ENCODE data around the gene KCND1.
"Not testable (repeated sequence)": the region's sequence is repeated elsewhere in the genome, so short reads cannot be mapped to it uniquely, and the experiment has no call there.

Gene KCND1

GRCh38 chrX:48997455-48997854, 25.8 kb upstream of the KCND1 start:
- H3K4me1 ChIP-seq (ENCODE audit: insufficient read depth, low read length): no peaks in the 10 kb centered on the region
- H3K4me3 ChIP-seq (ENCODE audit: low read length): no peak overlapping the region
- WGBS: 91% methylated on average over 3 of the region's 3 CpGs
- H3K27me3 ChIP-seq (ENCODE audit: insufficient read depth, low read length): no peaks in the 10 kb centered on the region
- no peaks in the 10 kb centered on the region for H3K9me3 ChIP-seq (ENCODE audit: insufficient read depth, low read depth, low read length)
- no peak overlapping the region for H3K9ac ChIP-seq (ENCODE audit: low read depth, low read length)
- H3K36me3 ChIP-seq (ENCODE audit: insufficient read depth, low read length): peaks cover 58% of the 10 kb centered on the region
- no peak overlapping the region for H3K27ac ChIP-seq (ENCODE audit: low read depth, low read length)

- Histone ChIP-seq H3K4me1 (ENCODE audit: insufficient read depth, low read length) (no peaks in the 10 kb centered on the region), H3K9ac (ENCODE audit: low read depth, low read length) (no peak overlapping the region), H3K9me3 (ENCODE audit: insufficient read depth, low read depth, low read length) (no peaks in the 10 kb centered on the region), H3K36me3 (ENCODE audit: insufficient read depth, low read length) (peaks cover 62% of the 10 kb centered on the region), H3K4me3 (ENCODE audit: low read length) (no peak overlapping the region), H3K27me3 (ENCODE audit: insufficient read depth, low read length) (no peaks in the 10 kb centered on the region), H3K27ac (ENCODE audit: low read depth, low read length) (no peak overlapping the region)
- 73% methylated on average over 6 of the region's 6 CpGs for WGBS
These were observed 25.3 kb upstream of the KCND1 start for GRCh38 chrX:48996969-48997368.

GRCh38 chrX:48992341-48992740, 20.7 kb upstream of the KCND1 start:
- Histone ChIP-seq H3K36me3 (ENCODE audit: insufficient read depth, low read length) (peaks cover 78% of the 10 kb centered on the region), H3K9me3 (ENCODE audit: insufficient read depth, low read depth, low read length) (no peaks in the 10 kb centered on the region), H3K4me3 (ENCODE audit: low read length) (no peak overlapping the region), H3K4me1 (ENCODE audit: insufficient read depth, low read length) (no peaks in the 10 kb centered on the region), H3K27me3 (ENCODE audit: insufficient read depth, low read length) (no peaks in the 10 kb centered on the region), H3K9ac (ENCODE audit: low read depth, low read length) (no peak overlapping the region), H3K27ac (ENCODE audit: low read depth, low read length) (no peak overlapping the region)

- WGBS: 100% methylated on average over 4 of the region's 4 CpGs
- Histone ChIP-seq H3K9ac (ENCODE audit: low read depth, low read length) (no peak overlapping the region), H3K27ac (ENCODE audit: low read depth, low read length) (no peak overlapping the region), H3K36me3 (ENCODE audit: insufficient read depth, low read length) (peaks cover 64% of the 10 kb centered on the region), H3K27me3 (ENCODE audit: insufficient read depth, low read length) (no peaks in the 10 kb centered on the region), H3K9me3 (ENCODE audit: insufficient read depth, low read depth, low read length) (no peaks in the 10 kb centered on the region), H3K4me1 (ENCODE audit: insufficient read depth, low read length) (no peaks in the 10 kb centered on the region), H3K4me3 (ENCODE audit: low read length) (no peak overlapping the region)
These were observed 17.8 kb upstream of the KCND1 start for GRCh38 chrX:48989483-48989882.

- Histone ChIP-seq H3K9ac (ENCODE audit: low read depth, low read length) (no peak overlapping the region), H3K27me3 (ENCODE audit: insufficient read depth, low read length) (no peaks in the 10 kb centered on the region), H3K27ac (ENCODE audit: low read depth, low read length) (no peak overlapping the region), H3K9me3 (ENCODE audit: insufficient read depth, low read depth, low read length) (no peaks in the 10 kb centered on the region), H3K4me1 (ENCODE audit: insufficient read depth, low read length) (no peaks in the 10 kb centered on the region), H3K4me3 (ENCODE audit: low read length) (no peak overlapping the region), H3K36me3 (ENCODE audit: insufficient read depth, low read length) (peaks cover 66% of the 10 kb centered on the region)
- WGBS: no CpG with 5 or more reads among the region's 3 CpGs
These were observed 12.3 kb upstream of the KCND1 start for GRCh38 chrX:48983896-48984295.

DNA sequence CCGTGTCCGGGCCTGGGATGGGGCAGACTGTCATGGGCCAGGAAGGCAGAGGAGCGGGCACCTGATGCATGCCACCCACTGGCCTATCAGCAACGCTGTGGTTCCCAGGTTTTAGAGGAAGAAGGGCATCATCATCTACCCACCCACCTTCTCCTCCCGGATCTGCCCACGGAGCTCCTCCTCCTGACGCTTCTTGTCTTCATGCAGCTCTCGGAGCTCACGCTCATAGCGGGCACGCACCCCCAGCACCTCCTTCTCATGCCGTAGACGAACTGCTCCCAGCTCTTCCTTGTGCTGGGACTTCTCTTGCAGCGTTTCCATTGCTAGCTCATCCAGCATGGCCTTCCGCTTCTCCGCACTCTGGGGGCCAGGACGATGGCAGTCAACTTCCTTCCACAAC, 11.4 kb upstream of the KCND1 start:
- WGBS: 94% methylated on average over 17 of the region's 17 CpGs

DNA sequence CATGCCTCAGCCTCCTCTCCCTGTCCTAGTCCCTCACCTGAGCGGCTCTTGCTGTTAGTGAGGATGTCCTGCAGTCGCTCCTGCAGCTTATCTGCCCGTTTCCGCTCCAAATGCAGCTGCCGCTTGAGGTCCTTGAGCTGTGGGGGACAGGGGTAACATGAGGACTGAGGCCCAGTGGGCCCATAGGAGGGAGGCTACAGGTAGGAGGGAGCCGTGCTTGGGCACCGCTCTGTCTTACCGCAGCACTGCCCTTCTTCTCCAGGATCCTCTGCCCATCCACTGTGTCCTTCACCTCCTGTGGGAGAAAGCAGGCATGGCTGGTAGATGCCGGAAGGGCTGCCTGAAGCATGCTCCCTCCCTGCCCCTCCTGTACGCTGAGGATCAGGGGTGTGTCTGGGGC, 9.5 kb upstream of the KCND1 start:
- H3K9me3 ChIP-seq (ENCODE audit: insufficient read depth, low read depth, low read length): no peaks in the 10 kb centered on the region
- 95% methylated on average over 10 of the region's 10 CpGs for WGBS
- no peak overlapping the region for H3K4me3 ChIP-seq (ENCODE audit: low read length)
- no peak overlapping the region for H3K9ac ChIP-seq (ENCODE audit: low read depth, low read length)
- H3K27ac ChIP-seq (ENCODE audit: low read depth, low read length): no peak overlapping the region
- peaks cover 73% of the 10 kb centered on the region for H3K36me3 ChIP-seq (ENCODE audit: insufficient read depth, low read length)
- no peaks in the 10 kb centered on the region for H3K27me3 ChIP-seq (ENCODE audit: insufficient read depth, low read length)
- no peaks in the 10 kb centered on the region for H3K4me1 ChIP-seq (ENCODE audit: insufficient read depth, low read length)

More for the DNA sequence above, 11.4 kb upstream of the KCND1 start:
- Histone ChIP-seq H3K9me3 (ENCODE audit: insufficient read depth, low read depth, low read length) (no peaks in the 10 kb centered on the region), H3K4me1 (ENCODE audit: insufficient read depth, low read length) (no peaks in the 10 kb centered on the region), H3K27ac (ENCODE audit: low read depth, low read length) (no peak overlapping the region), H3K9ac (ENCODE audit: low read depth, low read length) (no peak overlapping the region), H3K4me3 (ENCODE audit: low read length) (no peak overlapping the region), H3K36me3 (ENCODE audit: insufficient read depth, low read length) (peaks cover 64% of the 10 kb centered on the region), H3K27me3 (ENCODE audit: insufficient read depth, low read length) (no peaks in the 10 kb centered on the region)

- WGBS: 96% methylated on average over 3 of the region's 10 CpGs
- not testable (repeated sequence) for H3K9me3 ChIP-seq (ENCODE audit: insufficient read depth, low read depth, low read length)
These were observed 8.7 kb upstream of the KCND1 start for GRCh38 chrX:48980341-48980740.

DNA sequence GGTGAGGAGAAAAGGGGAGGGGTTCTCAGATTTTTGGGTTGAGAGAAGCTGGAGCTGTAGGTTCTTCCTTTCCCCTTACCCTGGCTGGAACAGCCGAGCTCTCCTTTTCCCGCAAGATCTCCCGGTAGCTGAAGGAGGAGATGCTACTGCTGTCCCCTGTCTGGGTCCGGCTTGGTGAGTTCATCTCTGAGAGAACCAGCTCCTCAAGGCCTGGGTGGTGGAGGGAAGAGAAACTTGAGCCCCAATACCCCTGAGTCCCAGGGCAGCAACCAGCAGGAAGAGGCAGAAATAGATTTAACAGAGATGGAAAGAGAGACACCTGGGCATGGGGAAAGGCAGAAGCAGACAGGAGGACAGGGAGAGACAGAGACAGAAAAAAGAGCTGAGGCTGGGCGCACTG, 6.6 kb upstream of the KCND1 start:
- Histone ChIP-seq H3K36me3 (ENCODE audit: insufficient read depth, low read length) (peaks cover 71% of the 10 kb centered on the region), H3K9ac (ENCODE audit: low read depth, low read length) (no peak overlapping the region), H3K9me3 (ENCODE audit: insufficient read depth, low read depth, low read length) (no peaks in the 10 kb centered on the region), H3K27me3 (ENCODE audit: insufficient read depth, low read length) (no peaks in the 10 kb centered on the region), H3K4me3 (ENCODE audit: low read length) (no peak overlapping the region), H3K27ac (ENCODE audit: low read depth, low read length) (no peak overlapping the region), H3K4me1 (ENCODE audit: insufficient read depth, low read length) (no peaks in the 10 kb centered on the region)
- WGBS: 100% methylated on average over 5 of the region's 5 CpGs

More at GRCh38 chrX:48980341-48980740, 8.7 kb upstream of the KCND1 start:
- H3K27me3 ChIP-seq (ENCODE audit: insufficient read depth, low read length); H3K4me3 ChIP-seq (ENCODE audit: low read length); H3K4me1 ChIP-seq (ENCODE audit: insufficient read depth, low read length); H3K9ac ChIP-seq (ENCODE audit: low read depth, low read length); H3K27ac ChIP-seq (ENCODE audit: low read depth, low read length): not testable (repeated sequence)
- peaks cover 75% of the 10 kb centered on the region for H3K36me3 ChIP-seq (ENCODE audit: insufficient read depth, low read length)

- Histone ChIP-seq H3K9me3 (ENCODE audit: insufficient read depth, low read depth, low read length) (no peaks in the 10 kb centered on the region), H3K9ac (ENCODE audit: low read depth, low read length) (no peak overlapping the region), H3K27ac (ENCODE audit: low read depth, low read length) (no peak overlapping the region), H3K27me3 (ENCODE audit: insufficient read depth, low read length) (no peaks in the 10 kb centered on the region), H3K4me1 (ENCODE audit: insufficient read depth, low read length) (no peaks in the 10 kb centered on the region), H3K4me3 (ENCODE audit: low read length) (no peak overlapping the region), H3K36me3 (ENCODE audit: insufficient read depth, low read length) (peaks cover 51% of the 10 kb centered on the region)
- WGBS: 88% methylated on average over 6 of the region's 6 CpGs
These were observed 4.4 kb upstream of the KCND1 start for GRCh38 chrX:48976086-48976485.

DNA sequence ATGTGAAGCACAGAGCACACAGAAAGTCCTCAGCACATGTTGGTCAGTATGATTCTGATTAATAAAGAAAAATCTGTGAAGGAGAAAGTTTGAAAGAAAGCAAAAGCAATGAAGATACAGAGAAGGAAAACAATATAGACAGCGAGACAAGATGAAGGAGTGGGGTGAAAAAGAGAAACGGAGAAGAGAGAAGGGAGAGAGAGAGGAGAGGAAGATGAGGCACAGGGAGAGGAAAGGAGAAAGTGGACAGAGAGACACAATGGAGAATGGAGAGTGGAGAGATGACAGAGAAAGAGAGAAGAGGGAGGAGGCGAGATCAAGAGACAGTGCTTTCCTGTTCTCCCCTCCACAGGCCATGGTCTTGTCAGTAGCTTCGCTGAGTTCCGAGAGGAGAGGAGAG, 3.9 kb upstream of the KCND1 start:
- H3K27me3 ChIP-seq (ENCODE audit: insufficient read depth, low read length): no peaks in the 10 kb centered on the region
- H3K9me3 ChIP-seq (ENCODE audit: insufficient read depth, low read depth, low read length): no peaks in the 10 kb centered on the region
- no peak overlapping the region for H3K4me3 ChIP-seq (ENCODE audit: low read length)
- no peak overlapping the region for H3K27ac ChIP-seq (ENCODE audit: low read depth, low read length)
- H3K4me1 ChIP-seq (ENCODE audit: insufficient read depth, low read length): no peaks in the 10 kb centered on the region
- H3K36me3 ChIP-seq (ENCODE audit: insufficient read depth, low read length): peaks cover 48% of the 10 kb centered on the region
- over 99% methylated on average over 5 of the region's 5 CpGs for whole genome bisulfite sequencing
- H3K9ac ChIP-seq (ENCODE audit: low read depth, low read length): no peak overlapping the region

DNA sequence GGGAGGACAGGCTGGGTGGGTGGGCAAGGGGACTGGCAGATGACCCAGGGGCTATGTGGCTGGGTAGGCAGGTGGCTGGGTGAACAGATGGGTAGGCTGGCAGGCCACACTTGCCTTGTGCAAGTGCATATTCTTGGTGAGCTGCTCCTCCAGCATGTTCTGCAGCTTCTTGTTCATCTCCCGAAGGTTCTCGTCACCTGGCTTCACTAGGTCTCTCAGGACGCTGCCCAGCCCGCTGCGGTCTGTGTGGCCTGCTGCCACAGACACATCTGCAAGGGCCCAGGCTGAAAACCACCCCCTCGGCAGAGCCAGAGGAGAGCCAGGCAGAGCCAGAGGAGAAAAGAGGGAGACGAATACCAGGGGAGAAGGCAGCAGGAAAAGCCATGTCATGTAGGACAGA, 3.4 kb upstream of the KCND1 start:
- WGBS: 97% methylated on average over 7 of the region's 7 CpGs
- no peaks in the 10 kb centered on the region for H3K9me3 ChIP-seq (ENCODE audit: insufficient read depth, low read depth, low read length)

More for the DNA sequence above, 3.4 kb upstream of the KCND1 start:
- no peaks in the 10 kb centered on the region for H3K27me3 ChIP-seq (ENCODE audit: insufficient read depth, low read length)
- no peak overlapping the region for H3K9ac ChIP-seq (ENCODE audit: low read depth, low read length)
- no peak overlapping the region for H3K27ac ChIP-seq (ENCODE audit: low read depth, low read length)
- H3K4me1 ChIP-seq (ENCODE audit: insufficient read depth, low read length): no peaks in the 10 kb centered on the region
- no peak overlapping the region for H3K4me3 ChIP-seq (ENCODE audit: low read length)
- peaks cover 45% of the 10 kb centered on the region for H3K36me3 ChIP-seq (ENCODE audit: insufficient read depth, low read length)
